Mucosa of rectum (tissue), 2 donors: ENCODE results near the gene AP1AR.

Source experiments
- H3K27ac ChIP-seq, 2 donors: one replicate each; pipeline ENCODE4 v1.7.0; 2013; ENCODE audit warnings: inconsistent platforms in 2 of 2, low read depth in 2 of 2, low read length in 2 of 2
- H3K27me3 ChIP-seq, 2 donors: one replicate each; pipeline ENCODE4 v1.7.0; 2013; ENCODE audit warnings: low read length in 2 of 2; ENCODE audit not compliant: control insufficient read depth in 2 of 2, insufficient read depth in 2 of 2
- H3K36me3 ChIP-seq, 2 donors: one replicate each; pipeline ENCODE4 v1.7.0; 2013; ENCODE audit warnings: low read length in 2 of 2; ENCODE audit not compliant: control insufficient read depth in 2 of 2, insufficient read depth in 2 of 2
- H3K4me1 ChIP-seq, 2 donors: one replicate each; pipeline ENCODE4 v1.7.0; 2013; ENCODE audit warnings: low read length in 2 of 2, mild to moderate bottlenecking in 1 of 2; ENCODE audit not compliant: control insufficient read depth in 2 of 2, insufficient read depth in 2 of 2
- H3K4me3 ChIP-seq, 2 donors: one replicate each; pipeline ENCODE4 v1.7.0; 2013; ENCODE audit warnings: low read length in 2 of 2
- H3K9ac ChIP-seq, 2 donors: one replicate each; pipeline ENCODE4 v1.7.0; 2013; ENCODE audit warnings: low read length in 2 of 2, low read depth in 1 of 2, mild to moderate bottlenecking in 1 of 2
- H3K9me3 ChIP-seq, 2 donors: one replicate each; pipeline ENCODE4 v1.7.0; 2013; ENCODE audit warnings: low read length in 2 of 2; ENCODE audit not compliant: control insufficient read depth in 2 of 2
- donor health status: healthy.
- donor health status: Normal muscosa, but diverticular disease.

Gene AP1AR

GRCh38 chr4:112219826-112220366 lies 11.7 kb upstream of the AP1AR start:
- Histone ChIP-seq H3K4me1 (no peaks in the 10 kb centered on the region), H3K27me3 (no peaks in the 10 kb centered on the region), H3K9me3 (no peaks in the 10 kb centered on the region), H3K27ac (no peak overlapping the region), H3K9ac (no peak overlapping the region), H3K4me3 (no peak overlapping the region), H3K36me3 (no peaks in the 10 kb centered on the region)

- Histone ChIP-seq H3K9me3 (no peaks in the 10 kb centered on the region), H3K9ac (no peak overlapping the region), H3K27me3 (no peaks in the 10 kb centered on the region), H3K27ac (no peak overlapping the region), H3K4me3 (no peak overlapping the region), H3K4me1 (no peaks in the 10 kb centered on the region), H3K36me3 (no peaks in the 10 kb centered on the region)
Measured at GRCh38 chr4:112222219-112222955, 9.2 kb upstream of the AP1AR start.

- H3K4me1 ChIP-seq, result no peaks in the 10 kb centered on the region
- no peak overlapping the region for H3K9ac ChIP-seq
- H3K36me3 ChIP-seq, result no peaks in the 10 kb centered on the region
- no peak overlapping the region for H3K27ac ChIP-seq
- no peak overlapping the region for H3K4me3 ChIP-seq
- H3K27me3 ChIP-seq, result no peaks in the 10 kb centered on the region
- H3K9me3 ChIP-seq, result no peaks in the 10 kb centered on the region
Measured at GRCh38 chr4:112225157-112225556, 6.4 kb upstream of the AP1AR start.

GRCh38 chr4:112230879-112231778 lies 458 bp upstream of the AP1AR start:
- peak overlapping the region; percentile 96 to 97 for H3K9ac ChIP-seq
- H3K9me3 ChIP-seq, result no peaks in the 10 kb centered on the region
- no peaks in the 10 kb centered on the region for H3K36me3 ChIP-seq
- H3K4me1 ChIP-seq, result peaks cover 3 to 9% of the 10 kb centered on the region in 2 donors
- peak overlapping the region; percentile 99 to 100 for H3K27ac ChIP-seq
- no peaks in the 10 kb centered on the region for H3K27me3 ChIP-seq
- peak overlapping the region; percentile 89 to 97 for H3K4me3 ChIP-seq

- H3K9ac ChIP-seq, result no peak overlapping the region
Measured at GRCh38 chr4:112234952-112235609, 3.5 kb downstream of the AP1AR start.

GRCh38 chr4:112236040-112236439 lies 4.5 kb downstream of the AP1AR start:
- Histone ChIP-seq H3K9ac (no peak overlapping the region), H3K36me3 (no peaks in the 10 kb centered on the region), H3K4me1 (peaks cover 0 to 9% of the 10 kb centered on the region in 2 donors), H3K9me3 (no peaks in the 10 kb centered on the region), H3K27me3 (no peaks in the 10 kb centered on the region), H3K4me3 (no peak overlapping the region), H3K27ac (no peak overlapping the region)

More at GRCh38 chr4:112234952-112235609, 3.5 kb downstream of the AP1AR start:
- Histone ChIP-seq H3K9me3 (no peaks in the 10 kb centered on the region), H3K27me3 (no peaks in the 10 kb centered on the region), H3K4me3 (no peak overlapping the region), H3K27ac (no peak overlapping the region), H3K4me1 (peaks cover 3 to 9% of the 10 kb centered on the region in 2 donors), H3K36me3 (no peaks in the 10 kb centered on the region)

GRCh38 chr4:112238833-112239232 lies 7.2 kb downstream of the AP1AR start:
- H3K4me3 ChIP-seq, result no peak overlapping the region
- no peaks in the 10 kb centered on the region for H3K9me3 ChIP-seq
- H3K36me3 ChIP-seq, result no peaks in the 10 kb centered on the region
- no peaks in the 10 kb centered on the region for H3K4me1 ChIP-seq
- H3K9ac ChIP-seq, result no peak overlapping the region
- H3K27ac ChIP-seq, result no peak overlapping the region
- H3K27me3 ChIP-seq, result no peaks in the 10 kb centered on the region

GRCh38 chr4:112245383-112245782 lies 13.8 kb downstream of the AP1AR start:
- no peaks in the 10 kb centered on the region for H3K36me3 ChIP-seq
- H3K9me3 ChIP-seq, result no peaks in the 10 kb centered on the region
- no peak overlapping the region for H3K9ac ChIP-seq

GRCh38 chr4:112247021-112247420 lies 15.4 kb downstream of the AP1AR start:
- Histone ChIP-seq H3K27ac (no peak overlapping the region), H3K4me1 (no peaks in the 10 kb centered on the region), H3K36me3 (no peaks in the 10 kb centered on the region), H3K9me3 (no peaks in the 10 kb centered on the region), H3K4me3 (no peak overlapping the region), H3K27me3 (no peaks in the 10 kb centered on the region), H3K9ac (no peak overlapping the region)

More at GRCh38 chr4:112245383-112245782, 13.8 kb downstream of the AP1AR start:
- Histone ChIP-seq H3K4me1 (no peaks in the 10 kb centered on the region), H3K27ac (no peak overlapping the region), H3K4me3 (no peak overlapping the region), H3K27me3 (no peaks in the 10 kb centered on the region)
